Measurements from ENCODE around the gene RD3L.

DNA sequence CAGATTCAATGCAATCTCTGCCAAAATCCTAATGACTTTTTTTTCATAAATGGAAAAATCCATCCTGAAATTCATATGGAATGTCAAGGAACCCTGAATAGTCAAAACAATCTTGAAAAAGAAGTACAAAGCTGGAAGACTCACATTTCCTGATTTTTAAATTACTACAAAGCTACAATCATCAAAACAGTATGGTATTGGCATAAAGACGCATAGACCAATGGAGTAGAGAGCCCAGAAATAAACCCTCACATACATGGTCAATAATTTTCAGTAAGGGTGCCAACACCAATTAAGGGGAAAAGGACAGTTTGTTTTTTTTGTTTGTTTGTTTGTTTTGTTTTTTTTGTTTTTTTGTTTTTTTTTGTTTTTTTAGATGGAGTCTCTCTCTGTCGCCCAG is 4.6 kb upstream of the RD3L start:
- TF ChIP-seq, protein P1, sequence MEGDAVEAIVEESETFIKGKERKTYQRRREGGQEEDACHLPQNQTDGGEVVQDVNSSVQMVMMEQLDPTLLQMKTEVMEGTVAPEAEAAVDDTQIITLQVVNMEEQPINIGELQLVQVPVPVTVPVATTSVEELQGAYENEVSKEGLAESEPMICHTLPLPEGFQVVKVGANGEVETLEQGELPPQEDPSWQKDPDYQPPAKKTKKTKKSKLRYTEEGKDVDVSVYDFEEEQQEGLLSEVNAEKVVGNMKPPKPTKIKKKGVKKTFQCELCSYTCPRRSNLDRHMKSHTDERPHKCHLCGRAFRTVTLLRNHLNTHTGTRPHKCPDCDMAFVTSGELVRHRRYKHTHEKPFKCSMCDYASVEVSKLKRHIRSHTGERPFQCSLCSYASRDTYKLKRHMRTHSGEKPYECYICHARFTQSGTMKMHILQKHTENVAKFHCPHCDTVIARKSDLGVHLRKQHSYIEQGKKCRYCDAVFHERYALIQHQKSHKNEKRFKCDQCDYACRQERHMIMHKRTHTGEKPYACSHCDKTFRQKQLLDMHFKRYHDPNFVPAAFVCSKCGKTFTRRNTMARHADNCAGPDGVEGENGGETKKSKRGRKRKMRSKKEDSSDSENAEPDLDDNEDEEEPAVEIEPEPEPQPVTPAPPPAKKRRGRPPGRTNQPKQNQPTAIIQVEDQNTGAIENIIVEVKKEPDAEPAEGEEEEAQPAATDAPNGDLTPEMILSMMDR (IDR thresholded peaks at IDR 0.05 in 2 of 3, conservative IDR thresholded peaks at IDR 0.05 in 1 of 3; ENCODE audit: control insufficient read depth in 2 of 3, extremely low read depth in 1 of 3, insufficient read depth in 1 of 3, low read depth in 3 of 3, low read length in 3 of 3) = no peak
- no peak for TF ChIP-seq KDM1A (IDR thresholded peaks at IDR 0.05; ENCODE audit: borderline replicate concordance)
- no peak for TF ChIP-seq EZH2 (IDR thresholded peaks at IDR 0.05; ENCODE audit: borderline replicate concordance, control insufficient read depth, low read depth, low read length)
- TF ChIP-seq, protein P2, sequence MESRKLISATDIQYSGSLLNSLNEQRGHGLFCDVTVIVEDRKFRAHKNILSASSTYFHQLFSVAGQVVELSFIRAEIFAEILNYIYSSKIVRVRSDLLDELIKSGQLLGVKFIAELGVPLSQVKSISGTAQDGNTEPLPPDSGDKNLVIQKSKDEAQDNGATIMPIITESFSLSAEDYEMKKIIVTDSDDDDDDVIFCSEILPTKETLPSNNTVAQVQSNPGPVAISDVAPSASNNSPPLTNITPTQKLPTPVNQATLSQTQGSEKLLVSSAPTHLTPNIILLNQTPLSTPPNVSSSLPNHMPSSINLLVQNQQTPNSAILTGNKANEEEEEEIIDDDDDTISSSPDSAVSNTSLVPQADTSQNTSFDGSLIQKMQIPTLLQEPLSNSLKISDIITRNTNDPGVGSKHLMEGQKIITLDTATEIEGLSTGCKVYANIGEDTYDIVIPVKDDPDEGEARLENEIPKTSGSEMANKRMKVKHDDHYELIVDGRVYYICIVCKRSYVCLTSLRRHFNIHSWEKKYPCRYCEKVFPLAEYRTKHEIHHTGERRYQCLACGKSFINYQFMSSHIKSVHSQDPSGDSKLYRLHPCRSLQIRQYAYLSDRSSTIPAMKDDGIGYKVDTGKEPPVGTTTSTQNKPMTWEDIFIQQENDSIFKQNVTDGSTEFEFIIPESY (IDR thresholded peaks at IDR 0.05) = no peak
- no peak for TF ChIP-seq MXI1 (IDR thresholded peaks at IDR 0.05; ENCODE audit: low read depth, low read length)
- TF ChIP-seq POU2F2 (IDR thresholded peaks at IDR 0.05; ENCODE audit: borderline replicate concordance, low read depth, low read length) = no peak
- TF ChIP-seq SRF (IDR thresholded peaks at IDR 0.05; ENCODE audit: low read depth in 2 of 2, low read length in 2 of 2) = no peak
- TF ChIP-seq JUND (IDR thresholded peaks at IDR 0.05; ENCODE audit: low read depth, low read length) = no peak
- TF ChIP-seq CREB1 (IDR thresholded peaks at IDR 0.05; ENCODE audit: low read depth) = no peak
- TF ChIP-seq, protein P3, sequence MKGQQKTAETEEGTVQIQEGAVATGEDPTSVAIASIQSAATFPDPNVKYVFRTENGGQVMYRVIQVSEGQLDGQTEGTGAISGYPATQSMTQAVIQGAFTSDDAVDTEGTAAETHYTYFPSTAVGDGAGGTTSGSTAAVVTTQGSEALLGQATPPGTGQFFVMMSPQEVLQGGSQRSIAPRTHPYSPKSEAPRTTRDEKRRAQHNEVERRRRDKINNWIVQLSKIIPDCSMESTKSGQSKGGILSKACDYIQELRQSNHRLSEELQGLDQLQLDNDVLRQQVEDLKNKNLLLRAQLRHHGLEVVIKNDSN (IDR thresholded peaks at IDR 0.05; ENCODE audit: borderline replicate concordance, extremely low read length, insufficient read depth, low read depth, low read length) = no peak
- no peak for TF ChIP-seq POLR2A (IDR thresholded peaks at IDR 0.05; ENCODE audit: low read depth, low read length)
- no peak for TF ChIP-seq TCF7 (IDR thresholded peaks at IDR 0.05; ENCODE audit: borderline replicate concordance)
- TF ChIP-seq ZBED1 (IDR thresholded peaks at IDR 0.05; ENCODE audit: borderline replicate concordance) = no peak
- TF ChIP-seq NR2C2 (IDR thresholded peaks at IDR 0.05; ENCODE audit: borderline replicate concordance, control insufficient read depth, insufficient read length, low read depth) = no peak
